HEK293T (cell line): Measurements from ENCODE around the gene LUC7L.

Experiments
- BHLHE40 ChIP-seq: fragments of 450-650 bp; IDR thresholded peaks from 2 replicates; pipeline ENCODE4 v1.6.1; 2016; ENCODE audit warnings: mild to moderate bottlenecking, moderate library complexity, borderline replicate concordance
- HDGF ChIP-seq: fragments of 450-650 bp; IDR thresholded peaks from 2 replicates; pipeline ENCODE4 v1.6.1; 2017; ENCODE audit warnings: antibody characterized with exemption, borderline replicate concordance
- LEF1 ChIP-seq: fragments of 450-650 bp; IDR thresholded peaks from 2 replicates; pipeline ENCODE4 v1.6.1; 2017; ENCODE audit warnings: mild to moderate bottlenecking, borderline replicate concordance
- NFRKB ChIP-seq: fragments of 450-650 bp; IDR thresholded peaks from 2 replicates; pipeline ENCODE4 v1.6.1; 2016; ENCODE audit warnings: mild to moderate bottlenecking, moderate library complexity
- SP1 ChIP-seq: fragments of 450-650 bp; IDR thresholded peaks from 2 replicates; pipeline ENCODE4 v1.6.1; 2017
- TARDBP ChIP-seq: fragments of 450-650 bp; IDR thresholded peaks from 2 replicates; pipeline ENCODE4 v1.6.1; 2016
- TF ChIP-seq, protein P1 (sequence below): fragments of 450-650 bp; IDR thresholded peaks from 2 replicates; pipeline ENCODE4 v1.6.1; 2016

GRCh38 chr16:185691-186090, 43.6 kb downstream of the LUC7L start:
- TF ChIP-seq NFRKB (no peak), TARDBP (no peak), BHLHE40 (no peak), SP1 (no peak), HDGF (no peak), LEF1 (no peak)
- TF ChIP-seq, protein P1, sequence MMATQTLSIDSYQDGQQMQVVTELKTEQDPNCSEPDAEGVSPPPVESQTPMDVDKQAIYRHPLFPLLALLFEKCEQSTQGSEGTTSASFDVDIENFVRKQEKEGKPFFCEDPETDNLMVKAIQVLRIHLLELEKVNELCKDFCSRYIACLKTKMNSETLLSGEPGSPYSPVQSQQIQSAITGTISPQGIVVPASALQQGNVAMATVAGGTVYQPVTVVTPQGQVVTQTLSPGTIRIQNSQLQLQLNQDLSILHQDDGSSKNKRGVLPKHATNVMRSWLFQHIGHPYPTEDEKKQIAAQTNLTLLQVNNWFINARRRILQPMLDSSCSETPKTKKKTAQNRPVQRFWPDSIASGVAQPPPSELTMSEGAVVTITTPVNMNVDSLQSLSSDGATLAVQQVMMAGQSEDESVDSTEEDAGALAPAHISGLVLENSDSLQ: no peak
